ENCODE measurements around the gene FLACC1. TPM values are rescaled to one million over a fixed set of nuclear protein-coding genes. Genes with fewer than 3 reads are reported as not detected.
"Not testable (repeated sequence)": the region's sequence is repeated elsewhere in the genome, so short reads cannot be mapped to it uniquely, and the experiment has no call there.

The FLACC1 gene
- total RNA-seq, 1 donor from 2014 or later, result 1.4 TPM

GRCh38 chr2:201369775-201370174, 12.6 kb upstream of the FLACC1 start:
- no peak for DNase-seq (ENCODE audit: extremely low spot score, unreplicated experiment)
- no peak for TF ChIP-seq CTCF (conservative IDR thresholded peaks at IDR 0.05)
- no peaks in the 10 kb centered on the region for H3K4me1 Mint-ChIP-seq (ENCODE audit: unreplicated experiment)
- H3K4me3 Mint-ChIP-seq, result no peak overlapping the region
- H3K27me3 Mint-ChIP-seq, result no peaks in the 10 kb centered on the region
- H3K9me3 Mint-ChIP-seq, result peaks cover 10% of the 10 kb centered on the region
- H3K36me3 Mint-ChIP-seq, result peaks cover 39% of the 10 kb centered on the region
- no peak overlapping the region for H3K27ac Mint-ChIP-seq

GRCh38 chr2:201369318-201369717, 12.2 kb upstream of the FLACC1 start:
- H3K4me1 Mint-ChIP-seq (ENCODE audit: unreplicated experiment); H3K27me3 Mint-ChIP-seq; DNase-seq (ENCODE audit: extremely low spot score, unreplicated experiment); H3K27ac Mint-ChIP-seq; H3K4me3 Mint-ChIP-seq: not testable (repeated sequence)
- H3K9me3 Mint-ChIP-seq, result peaks cover 10% of the 10 kb centered on the region
- peaks cover 37% of the 10 kb centered on the region for H3K36me3 Mint-ChIP-seq

- H3K9me3 Mint-ChIP-seq, result peaks cover 10% of the 10 kb centered on the region
- no peak for TF ChIP-seq CTCF (conservative IDR thresholded peaks at IDR 0.05)
- no peaks in the 10 kb centered on the region for H3K27me3 Mint-ChIP-seq
- peaks cover 30% of the 10 kb centered on the region for H3K36me3 Mint-ChIP-seq
- H3K4me1 Mint-ChIP-seq (ENCODE audit: unreplicated experiment), result no peaks in the 10 kb centered on the region
- H3K27ac Mint-ChIP-seq, result no peak overlapping the region
- no peak overlapping the region for H3K4me3 Mint-ChIP-seq
- no peak for DNase-seq (ENCODE audit: extremely low spot score, unreplicated experiment)
Measured at GRCh38 chr2:201366146-201366545, 9.0 kb upstream of the FLACC1 start.

GRCh38 chr2:201363857-201364560, 6.9 kb upstream of the FLACC1 start:
- TF ChIP-seq CTCF (conservative IDR thresholded peaks at IDR 0.05), result peak; percentile 79
- Mint-ChIP-seq H3K27me3 (no peaks in the 10 kb centered on the region), H3K9me3 (peaks cover 10% of the 10 kb centered on the region), H3K4me3 (no peak overlapping the region), H3K27ac (peak overlapping the region; percentile 37), H3K36me3 (peaks cover 31% of the 10 kb centered on the region), H3K4me1 (ENCODE audit: unreplicated experiment) (no peaks in the 10 kb centered on the region)
- DNase-seq (ENCODE audit: extremely low spot score, unreplicated experiment), result no peak

- Mint-ChIP-seq H3K27ac (no peak overlapping the region), H3K9me3 (peaks cover 5% of the 10 kb centered on the region), H3K27me3 (no peaks in the 10 kb centered on the region), H3K4me1 (ENCODE audit: unreplicated experiment) (peaks cover 2% of the 10 kb centered on the region), H3K4me3 (no peak overlapping the region), H3K36me3 (peaks cover 29% of the 10 kb centered on the region)
- no peak for TF ChIP-seq CTCF (conservative IDR thresholded peaks at IDR 0.05)
- DNase-seq (ENCODE audit: extremely low spot score, unreplicated experiment), result no peak
Measured at GRCh38 chr2:201362396-201362795, 5.3 kb upstream of the FLACC1 start.

GRCh38 chr2:201361078-201361733, 4.1 kb upstream of the FLACC1 start:
- Mint-ChIP-seq H3K9me3 (peaks cover 5% of the 10 kb centered on the region), H3K36me3 (peaks cover 29% of the 10 kb centered on the region), H3K4me3 (no peak overlapping the region), H3K27me3 (no peaks in the 10 kb centered on the region), H3K27ac (no peak overlapping the region), H3K4me1 (ENCODE audit: unreplicated experiment) (peaks cover 7% of the 10 kb centered on the region)
- DNase-seq (ENCODE audit: extremely low spot score, unreplicated experiment), result no peak
- no peak for TF ChIP-seq CTCF (conservative IDR thresholded peaks at IDR 0.05)
